IMR-90 (cell line): Measurements from ENCODE around the gene ZNF581. TPM values are rescaled to one million over a fixed set of nuclear protein-coding genes. Genes with fewer than 3 reads are reported as not detected.

Source experiments
- ATAC-seq: fragments of 200-7000 bp; cut with Tn5 transposase; 2 replicates; pipeline ENCODE4 v1.9.1; 2020; ENCODE audit warnings: low read depth, mild to moderate bottlenecking, moderate library complexity
- BruUV-seq: library from RNA; stranded (reverse); fragments of 400-500 nt; replicated peaks from 2 replicates; lab custom pipeline; 2021; lab: Mats Ljungman, UMichigan
- CTCF ChIA-PET: fragments of 300-600 bp; formaldehyde crosslinking; extraction: SDS; loops from one replicate; lab custom pipeline; 2021; ENCODE audit warnings: antibody characterized with exemption; lab: Yijun Ruan, JAX
- POLR2A ChIA-PET: fragments of 300-600 bp; sonication (Branson Sonifier 250); formaldehyde crosslinking; loops from one replicate; lab custom pipeline; 2022; ENCODE audit warnings: antibody characterized with exemption; ENCODE audit not compliant: unreplicated experiment; lab: Charles Lee
- DNase-seq: peaks from one replicate; pipeline ENCODE4 v3.0.0; 2013
- H2AFZ ChIP-seq: replicated peaks from 2 replicates; pipeline ENCODE3; 2013; ENCODE audit warnings: low read length, mild to moderate bottlenecking; ENCODE audit not compliant: poor library complexity
- H2AK5ac ChIP-seq: 2 replicates; pipeline ENCODE4 v1.6.1; 2013; ENCODE audit warnings: low read depth, low read length, inconsistent platforms
- H2AK9ac ChIP-seq: replicated peaks from 2 replicates; pipeline ENCODE3; 2013; ENCODE audit warnings: mild to moderate bottlenecking, low read depth, low read length, moderate library complexity; ENCODE audit not compliant: poor library complexity
- H2BK120ac ChIP-seq: 2 replicates; pipeline ENCODE4 v1.6.1; 2013; ENCODE audit warnings: low read depth, low read length, inconsistent platforms
- H2BK15ac ChIP-seq: 3 replicates; pipeline ENCODE4 v1.6.1; 2013; ENCODE audit warnings: low read depth, low read length, inconsistent platforms
- H2BK20ac ChIP-seq: 2 replicates; pipeline ENCODE4 v1.6.1; 2013; ENCODE audit warnings: low read depth, mild to moderate bottlenecking, inconsistent platforms, low read length, moderate library complexity
- H2BK5ac ChIP-seq: 2 replicates; pipeline ENCODE4 v1.6.1; 2013; ENCODE audit warnings: mild to moderate bottlenecking, low read depth, low read length, inconsistent platforms; ENCODE audit not compliant: poor library complexity, severe bottlenecking
- H3K14ac ChIP-seq: replicated peaks from 2 replicates; pipeline ENCODE4 v1.6.1; 2013; ENCODE audit warnings: low read depth, low read length, inconsistent platforms
- H3K18ac ChIP-seq: 2 replicates; pipeline ENCODE4 v1.6.1; 2013; ENCODE audit warnings: low read depth, low read length, control low read depth
- H3K23ac ChIP-seq: 2 replicates; pipeline ENCODE4 v1.6.1; 2013; ENCODE audit warnings: low read depth, low read length, inconsistent platforms
- H3K27ac ChIP-seq: 2 replicates; pipeline ENCODE4 v1.5.1; 2013; ENCODE audit warnings: mild to moderate bottlenecking, control low read depth, low read length; ENCODE audit not compliant: insufficient read depth
- H3K27me3 ChIP-seq: 2 replicates; pipeline ENCODE4 v1.6.1; 2013; ENCODE audit warnings: low read length; ENCODE audit not compliant: control insufficient read depth, insufficient read depth
- H3K36me3 ChIP-seq: 2 replicates; pipeline ENCODE4 v1.6.1; 2013; ENCODE audit warnings: low read length, mixed read lengths; ENCODE audit not compliant: control insufficient read depth, insufficient read depth
- H3K4ac ChIP-seq: 2 replicates; pipeline ENCODE4 v1.6.1; 2013; ENCODE audit warnings: low read depth, low read length, inconsistent platforms
- H3K4me1 ChIP-seq: 2 replicates; pipeline ENCODE4 v1.6.1; 2013; ENCODE audit warnings: low read length, mixed read lengths; ENCODE audit not compliant: control insufficient read depth, insufficient read depth
- H3K4me2 ChIP-seq: 2 replicates; pipeline ENCODE4 v1.6.1; 2013; ENCODE audit warnings: low read depth, mild to moderate bottlenecking, control low read depth, low read length, moderate library complexity
- H3K4me3 ChIP-seq: 2 replicates; pipeline ENCODE4 v1.5.1; 2013; ENCODE audit warnings: low read depth, mild to moderate bottlenecking, control low read depth, low read length, moderate library complexity; ENCODE audit not compliant: insufficient read depth
- H3K56ac ChIP-seq: 2 replicates; pipeline ENCODE4 v1.6.1; 2013; ENCODE audit warnings: low read length, inconsistent platforms; ENCODE audit not compliant: insufficient read depth; ENCODE audit errors: extremely low read depth
- H3K79me1 ChIP-seq, 2 experiments: 2 replicates each; pipeline ENCODE4 v1.6.1; 2013; ENCODE audit warnings: low read length in 2 of 2, inconsistent platforms in 1 of 2, low read depth in 1 of 2
- H3K9ac ChIP-seq: 2 replicates; pipeline ENCODE4 v1.6.1; 2013; ENCODE audit warnings: low read depth, low read length, control low read depth
- H3K9me1 ChIP-seq: 2 replicates; pipeline ENCODE4 v1.6.1; 2013; ENCODE audit warnings: low read length, inconsistent platforms; ENCODE audit not compliant: insufficient read depth
- H3K9me3 ChIP-seq: 2 replicates; pipeline ENCODE4 v1.6.1; 2013; ENCODE audit warnings: low read length; ENCODE audit not compliant: control insufficient read depth, insufficient read depth
- H4K20me1 ChIP-seq: 2 replicates; pipeline ENCODE4 v1.6.1; 2013; ENCODE audit warnings: low read length, inconsistent platforms; ENCODE audit not compliant: insufficient read depth
- H4K5ac ChIP-seq: 2 replicates; pipeline ENCODE4 v1.6.1; 2013; ENCODE audit warnings: mild to moderate bottlenecking, low read depth, low read length, control low read depth
- H4K8ac ChIP-seq, 2 experiments: 2 replicates each; pipeline ENCODE4 v1.6.1; 2013; ENCODE audit warnings: low read depth in 2 of 2, low read length in 2 of 2, control low read depth in 1 of 2, inconsistent platforms in 1 of 2
- H4K91ac ChIP-seq: 2 replicates; pipeline ENCODE4 v1.6.1; 2013; ENCODE audit warnings: low read depth, low read length, inconsistent platforms; ENCODE audit not compliant: insufficient read depth
- BHLHE40 ChIP-seq: fragments of 150-350 bp; IDR thresholded peaks from 2 replicates; pipeline ENCODE4 v1.6.1; 2016; ENCODE audit warnings: mild to moderate bottlenecking, low read depth, low read length
- CEBPB ChIP-seq: IDR thresholded peaks from 2 replicates; pipeline ENCODE4 v1.6.1; 2012; ENCODE audit warnings: low read depth, low read length, improper control_type of control experiment
- CHD1 ChIP-seq: IDR thresholded peaks from 2 replicates; pipeline ENCODE4 v1.6.1; 2012; ENCODE audit warnings: low read depth, low read length, improper control_type of control experiment
- FOS ChIP-seq: fragments of 150-350 bp; IDR thresholded peaks from 2 replicates; pipeline ENCODE4 v1.6.1; 2016; ENCODE audit warnings: low read depth, low read length
- MAFK ChIP-seq: IDR thresholded peaks from 2 replicates; pipeline ENCODE4 v1.6.1; 2012; ENCODE audit warnings: low read depth, low read length, improper control_type of control experiment
- MAZ ChIP-seq: IDR thresholded peaks from 2 replicates; pipeline ENCODE4 v1.6.1; 2012; ENCODE audit warnings: low read depth, mild to moderate bottlenecking, low read length, improper control_type of control experiment, moderate library complexity, borderline replicate concordance
- MXI1 ChIP-seq: IDR thresholded peaks from 2 replicates; pipeline ENCODE4 v1.6.1; 2012; ENCODE audit warnings: low read depth, mild to moderate bottlenecking, low read length, moderate library complexity, borderline replicate concordance
- NFE2L2 ChIP-seq: fragments of 150-350 bp; IDR thresholded peaks from 2 replicates; pipeline ENCODE4 v1.6.1; 2016; ENCODE audit warnings: low read depth, mild to moderate bottlenecking, low read length
- POLR2A ChIP-seq: IDR thresholded peaks from 2 replicates; pipeline ENCODE4 v1.6.1; 2012; ENCODE audit warnings: mild to moderate bottlenecking, low read depth, low read length
- RAD21 ChIP-seq: IDR thresholded peaks from 2 replicates; pipeline ENCODE4 v1.6.1; 2012; ENCODE audit warnings: low read length, improper control_type of control experiment
- RFX5 ChIP-seq: IDR thresholded peaks from 2 replicates; pipeline ENCODE4 v1.8.0; 2012; ENCODE audit warnings: low read depth, mild to moderate bottlenecking, low read length, moderate library complexity
- SMC3 ChIP-seq: fragments of 150-350 bp; IDR thresholded peaks from 2 replicates; pipeline ENCODE4 v1.6.1; 2016; ENCODE audit warnings: low read depth, mild to moderate bottlenecking, antibody characterized with exemption, low read length, moderate library complexity
- WGBS, 2 experiments: methylation state at CpG; one replicate each; pipeline versions ENCODE4 v1.1.5 to v1.1.7; 2013; ENCODE audit warnings: missing lambda C conversion rate in 2 of 2; ENCODE audit not compliant: insufficient read length in 1 of 2; ENCODE audit errors: extremely low coverage in 2 of 2; 5-methylcytosine and 5-hydroxymethylcytosine counted together
- dilution Hi-C: fragments of 300-500 bp; cut with HindIII; formaldehyde crosslinking; loops from one replicate; pipeline ENCODE4 v1.14.3; 2018; ENCODE audit warnings: low sequenced_read_pairs; ENCODE audit not compliant: unreplicated experiment
- in situ Hi-C: fragments of 300-500 bp; cut with MboI; formaldehyde crosslinking; loops from 3 replicates; pipeline ENCODE4 v1.14.3; 2019; ENCODE audit warnings: low sequenced_read_pairs, inconsistent platforms, mixed read lengths
- intact Hi-C: fragments of 100-400 bp; cut with micrococcal nuclease; formaldehyde crosslinking; loops from 2 replicates; pipeline ENCODE4 v1.10.0; 2022
- polyA plus RNA-seq, 3 experiments: library from polyadenylated mRNA; depleted of rRNA; stranded (reverse); fragments of >200 nt; gene quantifications; 2 replicates each; pipeline ENCODE4 v1.2.3, GENCODE V29; 2012; ENCODE audit warnings: low replicate concordance in 1 of 3
- total RNA-seq: library from RNA; depleted of rRNA; stranded (reverse); fragments of >200 nt; gene quantifications from 2 replicates; pipeline ENCODE4 v1.2.3, GENCODE V29; 2012
- TF ChIP-seq, protein P1 (sequence below): conservative IDR thresholded peaks from 2 replicates; pipeline ENCODE4 v1.5.1; 2012; ENCODE audit warnings: mild to moderate bottlenecking, low read depth, low read length, improper control_type of control experiment
- TF ChIP-seq, protein P2 (sequence below): fragments of 150-350 bp; IDR thresholded peaks from 2 replicates; pipeline ENCODE4 v1.6.1; 2016; ENCODE audit warnings: low read depth, mild to moderate bottlenecking, low read length, moderate library complexity, borderline replicate concordance

The ZNF581 gene
- total and polyA plus RNA-seq, 2 of the 4 experiments (the other 2 are of a cell fraction): 9.7 to 21.9 TPM

DNA sequence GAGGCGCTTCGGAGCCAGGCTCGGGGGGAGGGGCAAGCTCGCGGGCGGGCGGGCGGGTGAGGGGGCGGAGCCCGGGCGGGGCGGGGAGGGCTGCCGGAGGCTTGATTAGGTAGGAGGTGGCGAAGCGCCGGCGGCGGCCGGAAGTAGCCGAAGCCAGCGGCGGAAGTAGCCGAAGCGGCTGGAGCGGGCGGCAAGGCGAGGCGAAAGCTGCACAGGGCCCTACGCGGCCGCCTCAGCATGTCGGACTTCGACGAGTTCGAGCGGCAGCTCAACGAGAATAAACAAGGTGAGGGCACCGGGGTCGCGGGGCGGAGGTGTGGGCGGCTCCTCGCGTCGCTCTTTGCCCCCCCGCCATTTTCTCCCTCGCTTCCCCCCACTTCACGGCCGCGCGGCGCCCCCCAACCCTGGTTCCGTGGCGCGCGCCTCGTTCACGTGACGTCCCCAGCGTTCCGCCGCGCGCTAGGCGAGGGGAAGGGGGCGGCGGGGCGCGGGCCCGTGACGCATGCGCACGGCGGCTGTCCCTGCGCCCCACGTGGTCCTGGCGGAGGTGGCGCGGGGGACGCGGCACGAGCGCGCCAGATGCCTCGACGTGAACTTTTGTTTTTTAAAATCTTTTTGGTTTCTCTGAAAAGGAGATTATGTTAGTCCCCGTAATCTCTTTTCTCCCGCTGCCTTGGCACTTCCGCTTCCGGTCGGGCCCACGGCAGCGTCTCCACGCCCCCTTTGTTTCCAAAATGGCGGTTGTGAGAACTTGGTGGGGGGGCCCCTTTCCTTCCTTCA, 11.6 kb downstream of the ZNF581 start, which contains the start of gene U2AF2:
Gene U2AF2, plus strand, starts transcription at position 168 of the 780 bp plus-strand sequence. Its CDS starts 70 bp downstream, at position 238.
- Histone ChIP-seq H3K36me3 (peaks cover 14% of the 10 kb centered on the region), H3K9me1 (peaks cover 13% of the 10 kb centered on the region), H2BK20ac (peak within 1 kb of the TSS; percentile 74; the same call in 1 of the 2 replicates), H3K23ac (peak within 1 kb of the TSS; percentile 100), H3K9ac (peak within 1 kb of the TSS; percentile 99), H2AK9ac (peak within 1 kb of the TSS; percentile 99), H2AFZ (peak within 1 kb of the TSS; percentile 98), H3K4me1 (peaks cover 10% of the 10 kb centered on the region), H3K18ac (peak within 1 kb of the TSS; percentile 96), H3K4me3 (peak within 1 kb of the TSS; percentile 79), H3K27ac (peak within 1 kb of the TSS; percentile 98), H4K5ac (peak within 1 kb of the TSS; percentile 97), H3K4me2 (peak within 1 kb of the TSS; percentile 92), H3K14ac (peak within 1 kb of the TSS; percentile 100), H2BK15ac (peak within 1 kb of the TSS; percentile 92; the same call in 1 of the 3 replicates), H3K27me3 (no peaks in the 10 kb centered on the region), H3K4ac (peak within 1 kb of the TSS; percentile 99), H2BK5ac (peak within 1 kb of the TSS; percentile 94), H4K91ac (peak within 1 kb of the TSS; percentile 99), H3K56ac (peak within 1 kb of the TSS; percentile 100), H3K9me3 (no peaks in the 10 kb centered on the region), H4K8ac (peak within 1 kb of the TSS; percentile 98 to 100), H4K20me1 (peaks cover 55% of the 10 kb centered on the region), H3K79me1 (peaks cover 0 to 14% of the 10 kb centered on the region in 2 experiments; a peak in 1 of 4 replicates), H2AK5ac (peak within 1 kb of the TSS; percentile 97), H2BK120ac (peak within 1 kb of the TSS; percentile 95)
- ATAC-seq (peak; percentile 8), DNase-seq (peak; percentile 89)
- POLR2A ChIA-PET: interaction anchor here (0.6 to 1.1 kb wide), 5 partner anchors 11 to 1786 kb away, joined by 3 to 7 read pairs (median 5); no protein-coding TSS in a partner anchor
- 0% methylated on average over 44 of the region's 95 CpGs; no CpG with 5 or more reads in 1 of the 2 experiments for WGBS, 2 experiments
- intact Hi-C loops (loop anchor here (2.0 kb wide), 1 partner anchor 20 kb away; the partner anchor contains the start of gene EPN1), dilution Hi-C loops (no loop called here), in situ Hi-C loops (loop anchor here (25.0 kb wide), 2 partner anchors 1193 to 1518 kb away; partner anchors contain the start of genes CDC42EP5, CNOT3 and LENG9)
- no TSS peak for BruUV-seq
- CTCF ChIA-PET: interaction anchor here (0.6 to 1.1 kb wide), 5 partner anchors 16 to 49 kb away, joined by 3 to 5 read pairs (median 3); no protein-coding TSS in a partner anchor
- TF ChIP-seq MXI1 (peak; percentile 90; the same call in 1 of the 2 replicates), NFE2L2 (no peak), MAFK (no peak), BHLHE40 (peak; percentile 78), CEBPB (no peak), POLR2A (peak; percentile 83), RFX5 (no peak), MAZ (peak; percentile 60; the same call in 1 of the 2 replicates), CHD1 (no peak; the same call in 1 of the 2 replicates), RAD21 (no peak), SMC3 (no peak), FOS (no peak)
- TF ChIP-seq, protein P1, sequence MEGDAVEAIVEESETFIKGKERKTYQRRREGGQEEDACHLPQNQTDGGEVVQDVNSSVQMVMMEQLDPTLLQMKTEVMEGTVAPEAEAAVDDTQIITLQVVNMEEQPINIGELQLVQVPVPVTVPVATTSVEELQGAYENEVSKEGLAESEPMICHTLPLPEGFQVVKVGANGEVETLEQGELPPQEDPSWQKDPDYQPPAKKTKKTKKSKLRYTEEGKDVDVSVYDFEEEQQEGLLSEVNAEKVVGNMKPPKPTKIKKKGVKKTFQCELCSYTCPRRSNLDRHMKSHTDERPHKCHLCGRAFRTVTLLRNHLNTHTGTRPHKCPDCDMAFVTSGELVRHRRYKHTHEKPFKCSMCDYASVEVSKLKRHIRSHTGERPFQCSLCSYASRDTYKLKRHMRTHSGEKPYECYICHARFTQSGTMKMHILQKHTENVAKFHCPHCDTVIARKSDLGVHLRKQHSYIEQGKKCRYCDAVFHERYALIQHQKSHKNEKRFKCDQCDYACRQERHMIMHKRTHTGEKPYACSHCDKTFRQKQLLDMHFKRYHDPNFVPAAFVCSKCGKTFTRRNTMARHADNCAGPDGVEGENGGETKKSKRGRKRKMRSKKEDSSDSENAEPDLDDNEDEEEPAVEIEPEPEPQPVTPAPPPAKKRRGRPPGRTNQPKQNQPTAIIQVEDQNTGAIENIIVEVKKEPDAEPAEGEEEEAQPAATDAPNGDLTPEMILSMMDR: no peak
- TF ChIP-seq, protein P2, sequence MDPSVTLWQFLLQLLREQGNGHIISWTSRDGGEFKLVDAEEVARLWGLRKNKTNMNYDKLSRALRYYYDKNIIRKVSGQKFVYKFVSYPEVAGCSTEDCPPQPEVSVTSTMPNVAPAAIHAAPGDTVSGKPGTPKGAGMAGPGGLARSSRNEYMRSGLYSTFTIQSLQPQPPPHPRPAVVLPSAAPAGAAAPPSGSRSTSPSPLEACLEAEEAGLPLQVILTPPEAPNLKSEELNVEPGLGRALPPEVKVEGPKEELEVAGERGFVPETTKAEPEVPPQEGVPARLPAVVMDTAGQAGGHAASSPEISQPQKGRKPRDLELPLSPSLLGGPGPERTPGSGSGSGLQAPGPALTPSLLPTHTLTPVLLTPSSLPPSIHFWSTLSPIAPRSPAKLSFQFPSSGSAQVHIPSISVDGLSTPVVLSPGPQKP: no peak
